GM21360 (cell line): ENCODE results near the gene ATP5MC2.
"Not testable (repeated sequence)": the region's sequence is repeated elsewhere in the genome, so short reads cannot be mapped to it uniquely, and the experiment has no call there.

Experiments used
- ATAC-seq: cut with Tn5 transposase; IDR thresholded peaks from one replicate; pipeline ENCODE4 v1.9.1; 2021; ENCODE audit warnings: mild to moderate bottlenecking, moderate library complexity; ENCODE audit not compliant: unreplicated experiment

ATP5MC2 gene

DNA sequence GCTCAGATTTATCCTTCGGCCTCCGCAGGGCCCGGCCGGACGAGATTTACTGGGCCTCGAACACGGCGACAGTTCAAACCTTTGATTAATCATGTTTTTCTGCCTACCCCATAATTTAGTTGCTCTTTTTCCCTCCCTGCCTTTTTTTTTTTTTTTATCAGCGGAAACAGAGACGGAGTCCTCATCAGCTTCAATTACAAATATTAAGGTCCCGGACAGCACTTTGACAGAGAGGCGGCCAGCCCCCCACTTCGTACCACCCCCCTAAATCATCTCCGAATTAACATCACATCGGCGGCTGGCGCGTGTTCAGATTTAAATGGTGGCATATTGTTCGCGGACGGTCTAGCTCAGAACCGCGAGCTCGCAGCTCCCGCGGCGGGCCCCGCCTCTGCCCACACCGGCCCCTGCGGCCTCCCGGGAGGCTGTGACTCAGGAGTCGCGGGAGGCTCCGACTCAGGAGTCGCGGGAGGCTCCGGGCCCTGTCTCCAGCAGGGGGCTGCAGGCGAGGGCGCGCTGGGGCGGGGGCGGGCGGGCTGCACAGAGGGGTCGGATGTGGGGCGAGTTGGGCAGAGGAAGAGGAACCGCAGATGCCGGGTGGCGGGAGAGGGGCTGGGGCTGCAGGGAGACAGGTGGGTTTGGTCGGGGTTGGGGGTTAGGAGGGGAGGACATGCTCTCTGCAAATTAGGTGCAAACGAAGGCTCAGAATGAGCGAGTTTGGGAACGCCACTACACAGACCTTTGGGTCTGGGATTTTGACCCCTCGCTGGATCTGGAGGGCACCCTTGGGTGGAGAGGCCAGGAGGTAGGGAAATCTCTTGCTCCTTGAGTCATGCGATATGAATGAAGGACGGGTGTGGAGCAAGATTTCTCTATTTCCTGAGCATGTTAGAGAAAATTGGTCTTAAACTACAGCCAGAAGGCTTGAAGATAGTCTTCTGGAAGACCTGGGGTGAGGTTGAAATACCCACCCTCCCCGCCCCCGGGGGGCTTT lies 19.6 kb upstream of the ATP5MC2 start:
- no peak for ATAC-seq

DNA sequence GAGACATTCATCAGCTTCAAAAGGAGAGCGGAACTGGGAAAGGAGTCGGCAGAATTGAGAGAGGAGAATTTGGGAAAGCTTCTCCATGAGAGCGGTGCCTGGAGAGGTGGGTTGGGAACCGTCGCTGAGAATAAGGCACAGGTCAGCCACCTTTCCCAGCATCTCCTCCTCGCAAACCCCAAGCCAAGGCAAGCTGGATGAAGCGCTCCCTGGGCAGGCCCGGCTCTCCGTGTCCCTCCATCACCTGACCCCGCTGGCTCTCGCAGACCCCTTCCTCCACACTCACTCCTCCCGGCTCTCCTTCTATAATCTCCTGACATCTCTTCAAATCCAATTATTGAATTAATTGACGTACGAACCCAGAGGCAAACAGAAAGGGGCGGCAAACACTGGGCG lies 18.9 kb upstream of the ATP5MC2 start:
- no peak for ATAC-seq

DNA sequence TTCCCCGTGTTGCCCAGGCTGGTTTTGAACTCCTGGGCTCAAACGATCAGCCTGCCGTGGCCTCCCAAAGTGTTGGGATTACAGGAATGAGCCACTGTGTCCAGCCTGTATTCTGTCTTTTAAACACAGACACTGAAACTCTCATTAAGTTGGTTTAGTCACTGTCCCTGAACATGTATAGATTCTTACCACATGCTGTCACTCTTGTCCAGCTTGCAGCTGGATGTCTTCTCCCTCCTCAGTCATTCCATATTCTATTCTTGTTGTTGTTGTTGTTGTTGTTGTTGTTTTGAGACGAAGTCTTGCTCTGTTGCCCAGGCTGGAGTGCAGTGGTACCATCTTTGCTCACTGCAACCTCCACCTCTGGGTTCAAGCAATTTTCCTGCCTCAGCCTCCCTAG lies 12.3 kb upstream of the ATP5MC2 start:
- ATAC-seq: no peak

DNA sequence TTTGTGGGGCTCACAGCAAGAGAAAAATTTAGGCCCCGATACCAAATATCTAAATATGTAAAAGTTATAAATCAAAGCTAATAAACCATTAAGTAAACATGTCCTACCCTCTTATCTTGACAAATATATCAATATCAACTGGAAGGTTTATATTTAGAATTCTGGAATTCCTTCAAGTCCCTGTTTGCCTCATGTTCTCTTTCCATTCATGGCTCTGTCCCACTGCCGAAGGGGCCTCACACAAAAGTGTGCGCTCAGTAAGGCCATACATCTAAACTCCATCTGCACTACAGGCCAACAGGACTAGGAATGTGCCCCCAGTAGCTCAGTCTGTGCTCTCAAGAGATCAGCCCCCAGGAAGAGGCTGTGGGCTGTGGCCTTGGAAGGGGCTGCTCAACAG lies 10.6 kb upstream of the ATP5MC2 start:
- ATAC-seq: no peak

DNA sequence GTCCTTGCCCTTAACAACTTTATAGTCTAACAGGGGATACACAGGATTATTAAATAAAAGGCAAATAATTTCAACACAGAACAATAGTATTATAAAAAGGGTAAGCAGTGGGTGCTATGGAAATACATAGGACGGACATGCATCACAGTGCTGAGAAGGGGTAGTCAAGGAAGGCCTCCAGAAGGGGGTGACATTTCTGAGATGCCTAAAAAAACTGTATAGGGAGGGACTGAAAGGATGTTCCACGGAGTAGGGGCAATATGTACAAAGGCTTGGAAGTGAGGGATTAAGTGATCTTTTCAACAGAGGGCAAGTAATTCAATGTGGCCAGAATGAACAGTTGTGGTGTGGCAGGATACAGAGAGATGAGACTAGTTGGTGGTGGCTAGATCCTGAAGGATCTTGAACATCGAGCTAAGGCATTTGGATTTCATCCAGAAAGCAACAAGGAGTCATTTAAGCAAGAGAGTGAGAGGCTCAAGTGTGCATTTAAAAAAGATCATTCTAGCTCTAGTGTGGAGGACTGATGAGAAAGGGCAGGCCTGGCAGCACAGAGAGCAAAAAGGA lies 8.9 kb upstream of the ATP5MC2 start:
- no peak for ATAC-seq

DNA sequence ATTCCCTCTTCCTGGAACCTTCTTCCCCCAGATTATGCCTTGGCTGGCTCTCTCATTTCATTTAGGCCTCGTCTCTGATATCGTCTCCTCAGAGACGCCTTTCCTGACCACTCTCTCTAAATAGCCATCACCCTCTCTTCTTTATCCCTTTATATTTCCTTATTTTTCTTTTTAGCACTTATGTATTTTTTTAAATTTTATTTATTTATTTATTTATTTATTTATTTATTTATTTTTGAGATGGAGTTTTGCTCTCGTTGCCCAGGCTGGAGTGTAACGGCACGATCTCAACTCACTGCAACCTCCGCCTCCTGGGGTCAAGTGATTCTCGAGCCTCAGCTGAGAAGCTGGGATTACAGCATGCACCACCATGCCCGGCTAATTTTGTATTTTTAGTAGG lies 8.1 kb upstream of the ATP5MC2 start:
- no peak for ATAC-seq

DNA sequence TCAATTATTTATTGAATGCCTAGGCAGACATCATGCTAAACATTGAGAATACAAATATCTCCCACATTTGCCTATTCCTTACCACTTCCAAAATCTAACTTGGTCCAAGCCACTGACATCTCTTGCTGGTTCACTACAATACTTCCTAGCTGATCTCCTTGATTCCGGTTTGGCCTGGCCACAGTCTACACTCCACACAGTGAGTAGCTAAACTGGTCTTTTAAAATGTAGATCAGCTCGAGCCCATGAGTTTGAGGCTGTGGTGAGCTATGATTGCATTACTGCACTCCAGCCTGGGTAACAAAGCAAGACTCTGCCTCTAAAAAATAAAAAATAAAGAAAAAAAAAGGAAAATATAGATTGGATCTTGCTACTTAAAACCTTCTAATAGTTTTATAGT lies 7.6 kb upstream of the ATP5MC2 start:
- ATAC-seq: no peak

DNA sequence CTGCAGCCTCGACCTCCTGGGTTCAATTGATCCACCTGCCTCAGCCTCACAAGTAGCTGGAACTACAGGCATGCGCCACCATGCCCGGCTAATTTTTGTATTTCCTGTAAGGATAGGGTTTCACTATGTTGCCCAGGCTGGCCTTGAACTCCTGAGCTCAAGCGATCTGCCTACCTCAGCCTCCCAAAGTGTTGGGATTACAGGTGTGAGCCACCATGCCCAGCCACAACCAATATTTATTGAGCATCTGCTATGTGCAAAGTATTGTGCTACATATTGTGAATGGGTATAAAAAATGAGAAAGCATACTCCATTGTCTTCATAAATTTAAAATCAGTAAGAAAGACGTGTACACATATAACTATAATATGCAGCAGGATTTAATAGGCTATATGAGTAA lies 4.2 kb upstream of the ATP5MC2 start:
- not testable (repeated sequence) for ATAC-seq

DNA sequence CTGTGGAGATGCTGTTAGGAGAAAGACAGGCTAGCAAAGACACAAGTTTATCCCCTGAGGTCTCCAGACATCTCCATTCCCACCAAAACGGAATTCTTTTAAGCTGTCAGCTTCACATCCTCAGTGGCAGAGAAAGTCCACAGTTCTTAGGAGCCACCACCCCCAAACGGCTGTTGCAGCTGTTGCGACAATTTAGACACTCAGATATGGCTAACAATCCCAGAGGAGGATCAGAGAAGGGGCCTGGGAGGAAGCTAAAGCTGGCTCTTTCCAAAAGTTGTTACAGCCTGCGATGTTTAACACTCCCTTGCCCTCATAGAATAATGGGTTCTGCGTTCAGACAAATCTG lies 1.9 kb upstream of the ATP5MC2 start:
- no peak for ATAC-seq

DNA sequence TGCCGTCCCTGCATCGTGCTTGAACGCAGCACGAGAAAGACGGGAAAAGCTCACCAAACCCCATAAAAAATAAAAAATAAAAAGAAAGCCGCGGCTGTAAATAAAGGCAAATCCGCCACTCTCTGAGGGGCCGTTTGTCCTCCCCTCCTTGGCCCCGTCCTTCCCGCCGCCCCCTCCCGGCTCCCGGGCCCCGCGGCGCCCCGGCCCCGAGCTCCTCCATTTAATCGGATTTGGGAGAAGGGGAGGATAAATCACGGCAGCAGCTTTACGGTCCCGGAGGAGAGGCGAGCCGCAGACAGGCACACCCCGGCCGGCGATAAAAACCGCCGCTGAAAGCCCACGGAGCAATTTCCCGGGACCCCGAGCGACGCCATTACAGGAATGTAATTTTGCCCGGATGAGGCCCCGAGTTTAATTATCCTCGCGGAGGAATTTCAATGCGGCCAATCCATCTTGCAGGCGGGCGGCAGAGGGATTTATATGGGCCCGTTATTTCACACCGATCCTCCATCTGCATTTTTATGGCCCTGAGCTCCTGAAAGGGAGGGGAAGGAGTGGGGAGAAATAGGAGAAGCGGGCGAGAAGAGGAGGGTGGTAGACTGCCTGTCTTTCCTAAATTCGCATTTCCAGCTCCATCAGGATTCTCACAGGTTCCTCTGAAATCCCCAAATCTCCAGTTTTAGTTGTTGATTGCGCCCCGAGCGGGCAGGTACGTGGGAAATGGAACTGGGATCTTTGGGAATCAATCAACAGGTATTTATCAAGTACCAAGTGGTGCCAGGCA lies 1.3 kb upstream of the ATP5MC2 start:
- no peak for ATAC-seq

DNA sequence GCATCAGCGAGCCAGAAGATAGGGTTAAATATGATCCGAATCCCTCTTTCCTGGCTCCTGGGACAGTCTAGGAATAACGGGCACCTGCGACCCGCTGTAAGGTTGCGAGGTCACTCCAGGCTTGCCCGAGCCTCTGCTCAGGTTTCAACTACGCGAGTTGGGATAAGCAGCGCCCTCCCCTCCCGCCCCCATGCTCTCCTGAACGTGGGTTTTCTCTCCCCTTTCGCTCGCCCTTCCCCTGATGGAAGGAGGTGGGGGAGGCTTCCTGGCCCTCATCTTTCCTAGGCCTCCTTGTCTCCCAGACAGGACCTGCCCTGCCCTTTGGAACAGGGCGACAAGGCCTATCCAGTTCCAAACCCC lies 753 bp upstream of the ATP5MC2 start:
- ATAC-seq: peak; percentile 11

DNA sequence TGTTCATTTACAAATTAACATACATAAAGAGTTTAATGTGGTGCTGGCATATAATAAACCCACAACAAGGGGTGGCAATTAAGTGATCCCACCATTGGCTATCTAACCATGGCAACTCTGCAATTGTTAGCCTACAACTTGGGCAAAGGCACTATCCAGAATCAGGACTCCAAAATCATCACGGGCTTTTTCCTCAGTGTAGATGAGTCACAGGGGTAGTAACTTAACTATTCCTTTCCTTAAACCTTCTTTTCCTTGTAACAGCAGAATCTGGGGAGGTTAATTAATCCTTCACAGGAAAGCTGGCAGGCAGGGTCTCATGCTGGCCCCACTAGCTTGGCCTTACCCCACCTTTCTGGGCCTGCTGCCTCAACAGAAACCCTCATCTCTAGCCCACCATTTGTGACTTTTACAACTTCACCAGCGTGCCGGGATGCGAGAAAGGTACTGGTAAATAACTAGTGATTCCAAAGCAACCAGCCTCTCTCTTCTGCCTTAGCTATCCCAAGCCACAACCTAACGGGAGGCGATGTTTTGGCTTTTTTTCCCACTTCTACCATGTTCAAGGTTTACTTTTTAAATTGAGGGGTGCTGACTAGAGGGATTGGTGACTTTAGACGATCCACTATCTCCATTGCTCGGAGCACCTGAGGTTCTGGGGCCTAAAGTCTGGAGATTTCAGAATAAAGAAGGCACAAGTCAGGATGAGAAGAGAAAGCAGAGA lies 744 bp downstream of the ATP5MC2 start:
- no peak for ATAC-seq

DNA sequence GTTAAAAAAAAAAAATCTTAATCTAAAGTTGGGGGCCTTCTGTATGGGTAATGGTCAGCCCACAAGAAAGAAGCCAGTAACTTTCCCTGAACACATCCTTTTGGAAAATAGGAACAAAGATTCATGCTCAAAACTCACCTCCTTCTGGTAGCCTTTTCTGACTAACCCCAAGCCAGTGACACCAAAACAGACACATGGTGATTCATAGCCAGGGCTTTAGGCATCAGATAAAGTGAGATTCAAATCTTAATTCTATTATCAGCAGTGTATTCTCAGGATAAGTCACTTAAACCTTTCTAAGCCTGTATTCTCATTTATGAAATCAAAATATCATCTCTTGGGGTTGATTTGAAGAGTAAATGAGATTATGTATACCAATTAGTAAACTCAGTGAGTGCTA lies 4.9 kb downstream of the ATP5MC2 start:
- ATAC-seq: no peak

DNA sequence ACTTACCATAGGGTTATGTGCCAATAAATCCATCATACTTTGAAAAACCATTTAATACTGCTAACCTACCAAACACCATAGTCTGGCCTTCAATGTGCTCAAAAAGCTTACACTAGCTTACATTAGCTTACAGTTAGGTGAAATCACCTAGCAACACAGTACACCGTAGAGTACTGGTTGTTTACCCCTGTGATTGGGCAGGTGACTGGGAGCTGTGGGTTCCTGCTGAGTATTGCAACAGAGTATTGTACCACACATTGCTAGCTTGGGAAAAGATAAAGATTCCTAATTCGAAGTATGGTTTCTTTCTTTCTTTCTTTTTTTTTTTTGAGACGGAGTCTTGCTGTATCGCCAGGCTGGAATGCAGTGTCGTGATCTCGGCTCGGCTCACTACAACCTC lies 5.6 kb downstream of the ATP5MC2 start:
- no peak for ATAC-seq

DNA sequence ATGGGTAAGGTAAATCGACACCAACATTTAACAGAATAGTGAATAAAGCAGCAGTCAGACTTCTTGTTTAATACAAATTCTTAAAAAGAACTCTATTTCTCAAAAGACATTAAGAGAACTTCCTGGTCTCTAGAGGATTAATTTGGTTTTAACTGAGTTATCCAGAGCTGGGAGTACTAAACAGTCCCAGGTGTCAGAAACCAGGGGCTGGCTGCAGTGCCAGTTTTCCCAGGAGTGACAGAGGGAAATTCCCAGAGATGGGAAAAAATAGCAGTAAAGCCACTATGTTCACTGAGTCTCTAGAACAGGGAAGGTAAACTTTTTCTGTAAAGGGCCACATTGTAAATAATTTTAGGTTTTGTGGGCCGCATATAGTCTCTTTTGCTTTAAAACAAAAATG lies 8.8 kb downstream of the ATP5MC2 start:
- no peak for ATAC-seq

DNA sequence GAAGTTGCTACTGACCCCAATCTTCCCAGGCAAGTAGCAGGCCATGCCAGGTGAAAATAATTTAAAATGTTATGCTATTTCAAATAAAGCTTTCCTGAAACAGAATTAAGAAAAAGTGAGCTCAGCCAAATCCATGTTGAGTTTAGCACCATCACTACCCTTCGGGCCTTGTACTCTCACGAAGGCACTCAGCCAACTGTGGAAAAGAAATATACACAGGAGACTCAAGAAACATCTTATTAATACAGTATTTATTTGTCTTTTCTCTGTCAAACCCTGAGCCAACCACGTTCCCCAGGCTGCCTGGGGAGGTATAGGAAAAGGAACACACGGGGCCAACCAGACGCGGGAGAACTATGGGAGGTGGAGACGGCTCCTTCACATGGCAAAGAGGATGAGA lies 10.9 kb downstream of the ATP5MC2 start:
- ATAC-seq: no peak

DNA sequence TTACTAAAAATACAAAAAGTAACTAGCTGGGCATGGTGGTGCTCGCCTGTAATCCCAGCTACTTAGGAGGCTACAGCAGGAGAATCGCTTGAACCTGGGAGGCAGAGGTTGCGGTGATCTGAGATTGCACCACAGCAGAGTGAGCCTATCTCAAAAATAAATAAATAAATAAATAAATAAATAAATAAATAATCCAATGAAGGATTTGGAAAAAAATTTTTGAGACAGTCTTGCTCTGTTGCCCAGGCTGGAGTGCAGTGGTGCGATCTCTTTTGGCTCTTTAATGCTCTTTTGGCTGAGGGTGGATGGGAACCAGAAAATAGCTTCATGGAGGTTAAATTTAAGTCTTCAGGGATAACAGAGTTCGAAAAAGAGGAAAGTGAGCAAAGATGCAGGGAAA lies 11.7 kb downstream of the ATP5MC2 start:
- ATAC-seq: no peak

DNA sequence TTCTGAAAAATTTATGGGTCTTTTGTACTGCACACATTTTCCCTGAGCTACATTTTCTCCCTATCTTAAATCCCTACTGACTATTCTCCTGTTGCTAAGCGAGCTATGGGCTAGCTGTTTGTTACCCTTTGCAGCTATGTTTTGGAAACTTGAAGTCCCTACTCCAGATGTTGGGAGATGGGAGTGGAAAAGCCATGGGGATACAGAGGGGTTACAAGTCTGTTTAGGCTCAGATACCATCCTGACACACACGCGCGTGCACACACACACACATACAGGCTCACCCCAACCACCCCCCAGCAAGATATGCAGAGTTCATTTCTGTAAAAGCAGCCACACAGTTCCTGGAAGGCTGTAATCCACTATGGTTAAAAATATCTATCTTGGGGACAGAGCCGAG lies 15.8 kb downstream of the ATP5MC2 start:
- no peak for ATAC-seq

DNA sequence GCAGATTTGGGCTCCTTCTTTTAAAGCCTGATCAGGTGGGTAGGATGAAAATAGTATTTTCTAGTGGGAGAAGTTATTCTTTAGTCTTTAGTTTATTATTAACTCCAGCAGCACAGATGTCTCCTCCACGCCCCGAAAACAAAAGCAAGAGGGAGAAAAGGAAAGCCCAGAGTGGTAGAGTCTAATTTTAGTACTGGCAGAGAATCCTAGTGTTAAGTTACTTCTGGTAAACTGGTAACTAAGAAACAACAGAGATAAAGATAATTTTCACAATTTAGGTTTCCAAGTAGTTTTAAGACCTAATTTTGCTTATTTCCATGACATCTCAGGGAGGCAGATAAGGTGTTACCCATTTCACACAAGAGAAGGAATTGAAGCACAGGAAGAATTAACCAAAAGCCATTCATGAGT lies 16.3 kb downstream of the ATP5MC2 start:
- ATAC-seq: no peak

DNA sequence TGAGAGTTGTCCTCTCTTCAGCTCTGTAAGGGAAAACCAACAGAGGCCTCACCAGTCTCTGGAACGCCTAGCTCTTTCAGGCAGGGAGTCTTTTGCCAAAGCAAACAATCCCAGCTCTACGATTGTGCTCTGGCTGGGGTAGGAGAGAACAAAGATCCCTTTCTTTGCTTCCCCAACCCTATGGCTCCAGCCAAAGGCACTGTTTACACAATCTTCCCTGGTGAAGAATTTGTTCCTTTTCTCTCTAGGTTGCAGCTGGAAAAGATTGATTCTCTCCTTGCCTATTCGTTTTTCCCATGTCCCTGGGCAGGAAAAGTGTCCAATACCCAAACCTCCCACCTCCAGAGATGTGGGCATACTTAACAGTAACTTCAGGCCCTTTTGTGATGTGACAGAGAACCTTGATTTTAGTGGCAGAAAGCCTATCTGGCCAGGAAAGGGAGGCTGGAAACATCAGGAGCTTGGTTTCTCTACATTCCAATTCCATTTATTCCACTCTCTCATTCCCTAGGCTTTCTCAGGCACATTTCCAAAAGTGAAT lies 16.8 kb downstream of the ATP5MC2 start:
- ATAC-seq: no peak

DNA sequence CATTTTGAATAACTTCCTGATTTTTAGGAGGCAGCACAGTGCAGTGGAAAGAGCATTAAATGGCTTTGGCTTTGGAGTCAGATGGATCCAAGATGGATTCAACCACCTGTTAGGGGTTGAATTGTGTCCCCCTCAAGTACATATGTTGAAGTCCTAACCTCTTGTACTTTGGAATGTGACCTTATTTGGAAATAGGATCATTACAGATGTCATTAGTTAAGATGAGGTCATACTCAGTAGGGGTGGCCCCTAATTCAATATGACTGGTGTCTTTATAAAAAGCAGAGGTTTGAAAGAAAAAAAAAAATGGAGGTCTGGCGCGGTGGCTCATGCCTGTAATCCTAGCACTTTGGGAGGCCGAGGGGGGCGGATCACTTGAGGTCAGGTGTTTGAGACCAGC lies 18.8 kb downstream of the ATP5MC2 start:
- no peak for ATAC-seq
